H7 (cell line): Measurements from ENCODE around the gene SLC26A2. TPM values are rescaled to one million over a fixed set of nuclear protein-coding genes. Genes with fewer than 3 reads are reported as not detected.

ENCODE experiments used
- DNase-seq: peaks from one replicate; pipeline ENCODE4 v3.0.0; 2012
- H3K27me3 ChIP-seq: 2 replicates; pipeline ENCODE4 v1.6.0; 2011; ENCODE audit warnings: mild to moderate bottlenecking, low read length; ENCODE audit not compliant: control insufficient read depth, insufficient read depth
- H3K36me3 ChIP-seq: replicated peaks from 2 replicates; pipeline ENCODE4 v1.5.1; 2011; ENCODE audit warnings: low read length; ENCODE audit not compliant: control insufficient read depth, insufficient read depth
- H3K4me3 ChIP-seq: 2 replicates; pipeline ENCODE4 v1.5.1; 2011; ENCODE audit warnings: low read depth, mild to moderate bottlenecking, control low read depth, low read length, moderate library complexity; ENCODE audit not compliant: insufficient read depth
- total RNA-seq: library from RNA; depleted of rRNA; stranded (reverse); fragments of >200 nt; shearing (Covaris generic); gene quantifications from 2 replicates; pipeline ENCODE4 v1.2.3, GENCODE V29; 2014; rRNA removed

The SLC26A2 gene
- total RNA-seq, result 6.1 and 6.7 TPM in 2 replicates

DNA sequence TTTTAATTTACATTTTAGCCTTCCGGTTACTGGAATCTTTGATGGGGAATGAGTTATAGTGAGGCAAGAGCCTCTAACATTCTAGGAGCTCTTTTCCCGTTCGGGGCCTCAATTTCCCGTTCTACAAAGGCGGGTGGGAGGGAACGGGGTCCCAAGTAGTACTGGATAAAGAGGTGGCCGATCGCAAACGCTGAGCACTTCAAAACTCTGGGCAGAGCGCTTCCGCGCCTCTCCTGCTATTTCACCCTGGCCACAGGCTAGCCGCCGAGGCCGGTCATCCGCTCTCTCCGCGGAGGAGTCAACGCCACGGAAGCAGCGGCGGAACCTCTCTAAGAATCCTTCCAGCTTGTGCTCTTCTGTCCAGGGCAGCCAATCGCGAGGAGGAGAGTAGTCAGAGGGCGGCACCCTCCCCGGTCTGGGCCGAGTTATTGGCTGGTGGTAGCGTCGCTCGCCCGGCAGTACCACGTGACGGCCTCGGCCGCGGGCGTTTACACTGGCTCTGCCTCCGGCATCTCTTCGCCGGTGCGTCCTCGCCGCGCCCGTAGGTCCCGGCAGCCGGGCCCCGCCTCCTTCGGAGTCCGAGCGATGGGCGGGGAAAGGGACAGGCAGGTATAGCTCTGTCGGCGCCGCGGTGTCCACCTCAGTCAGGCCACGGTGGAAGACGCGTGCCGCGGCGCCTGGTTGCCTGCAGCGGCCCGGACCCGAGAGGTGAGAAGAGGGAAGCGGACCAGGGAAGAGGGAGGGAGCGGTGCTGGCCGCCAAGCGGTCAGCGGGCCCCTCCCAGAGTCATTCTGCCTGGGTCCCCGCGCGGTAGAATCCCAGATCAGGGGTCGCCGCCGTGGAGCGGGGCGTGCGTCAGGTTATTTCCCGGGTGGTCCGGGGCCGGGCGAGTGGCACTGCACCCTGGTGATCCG lies at the start of gene SLC26A2:
Gene SLC26A2 (plus strand): TSS at position 487 of the 914 bp plus-strand sequence. CDS start 16,895 bp downstream, outside the sequence.
- DNase-seq, result peak; percentile 98
- Histone ChIP-seq H3K4me3 (peak within 1 kb of the TSS; percentile 84), H3K36me3 (no peaks in the 10 kb centered on the region), H3K27me3 (no peaks in the 10 kb centered on the region; the same call in 1 of the 2 replicates)

DNA sequence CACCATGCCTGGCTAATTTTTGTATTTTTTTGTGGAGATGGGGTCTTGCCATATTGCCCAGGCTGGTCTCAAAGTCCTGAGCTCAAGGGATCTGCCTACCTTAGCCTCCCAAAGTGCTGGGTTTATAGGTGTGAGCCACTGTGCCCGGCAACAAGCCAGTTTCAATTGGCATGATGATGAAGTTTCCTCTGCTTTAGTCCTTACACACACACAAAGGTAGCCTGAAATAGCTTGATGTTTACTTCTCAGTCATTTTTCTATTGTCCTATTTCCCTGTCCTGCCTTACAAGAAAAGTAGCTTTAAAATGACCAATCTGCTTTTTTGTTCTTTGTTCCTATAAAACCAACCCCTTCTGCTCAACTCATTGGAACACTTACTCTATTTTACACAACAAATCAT lies 49.5 kb upstream of the SLC26A2 start:
- no peak for DNase-seq
- Histone ChIP-seq H3K27me3 (no peaks in the 10 kb centered on the region), H3K36me3 (no peaks in the 10 kb centered on the region), H3K4me3 (no peak overlapping the region)

DNA sequence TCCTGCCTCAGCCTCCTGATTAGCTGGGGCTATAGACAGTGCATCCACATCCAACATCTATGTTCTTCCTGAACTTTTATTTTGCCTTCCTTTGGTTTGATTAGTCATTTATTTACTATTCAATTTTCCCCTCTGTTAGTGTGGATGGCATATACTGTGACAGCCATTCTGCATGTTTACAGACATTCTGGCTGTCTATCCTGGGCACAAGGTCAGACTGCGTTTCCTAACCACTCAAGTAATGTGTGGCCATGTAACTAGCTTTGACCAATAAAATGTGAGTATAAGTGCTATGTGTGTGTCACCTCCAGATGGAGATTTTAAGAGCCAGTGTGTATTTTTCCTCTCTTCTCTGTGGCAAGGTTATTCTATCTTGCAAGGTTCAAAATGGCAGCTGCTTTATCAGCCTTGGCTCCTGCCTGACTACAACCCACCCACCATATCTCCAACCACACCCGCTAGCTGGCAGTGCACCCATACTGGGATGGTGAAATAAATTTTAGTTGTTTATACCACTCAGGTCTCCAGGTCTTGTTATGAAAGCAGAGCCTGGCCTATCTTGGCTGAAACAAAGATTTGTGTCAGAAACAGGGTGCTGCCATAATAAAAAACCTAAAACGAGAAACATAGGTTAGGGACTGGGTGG lies 48.2 kb upstream of the SLC26A2 start:
- Histone ChIP-seq H3K27me3 (no peaks in the 10 kb centered on the region), H3K4me3 (no peak overlapping the region), H3K36me3 (no peaks in the 10 kb centered on the region)
- no peak for DNase-seq

DNA sequence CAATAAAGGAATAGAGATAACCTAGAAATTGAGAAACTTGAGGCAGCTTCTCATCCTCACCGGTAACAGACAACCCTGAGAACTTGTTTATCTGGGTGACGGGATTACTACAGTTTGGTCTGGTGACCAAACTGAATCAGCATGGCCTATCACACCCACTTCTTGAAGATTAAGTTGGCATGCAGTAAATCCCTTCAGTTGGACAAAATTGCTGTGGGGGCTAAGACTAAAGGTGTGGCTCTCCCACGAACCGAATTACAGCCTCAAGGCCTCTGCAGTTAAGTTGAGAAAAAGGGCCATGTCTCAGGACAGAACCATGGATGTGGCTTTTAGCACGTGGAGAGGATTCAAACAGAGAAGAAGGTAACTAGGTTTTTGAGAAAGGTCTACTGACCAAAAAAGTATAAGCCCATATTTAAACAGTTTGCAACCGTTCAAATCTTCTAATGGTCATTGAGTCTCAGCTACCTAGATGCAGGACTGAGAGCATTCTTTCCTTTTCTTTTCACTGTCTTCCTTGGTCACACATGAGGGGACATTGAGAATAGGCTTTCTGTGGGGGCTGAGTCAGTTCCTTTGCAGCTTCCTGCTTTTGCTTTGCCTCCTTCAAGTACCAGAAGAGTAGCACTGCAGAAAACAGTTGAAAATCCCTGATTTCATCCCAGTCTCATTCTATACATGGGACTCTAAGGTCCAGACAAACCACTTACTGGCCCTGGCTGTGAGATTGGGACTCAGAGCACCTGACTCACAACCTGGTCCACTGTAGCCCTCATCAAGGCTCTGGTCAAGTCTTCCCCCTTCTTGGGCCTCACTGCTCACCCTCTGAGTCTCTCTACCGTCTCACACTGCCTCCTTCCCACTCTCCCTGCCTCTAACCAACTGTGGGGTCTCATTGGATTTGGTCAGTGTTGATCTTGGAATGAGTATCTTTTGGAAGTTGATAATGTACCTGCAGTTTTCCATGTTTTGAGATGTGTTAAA lies 46.8 kb upstream of the SLC26A2 start:
- H3K27me3 ChIP-seq, result no peaks in the 10 kb centered on the region
- no peak overlapping the region for H3K4me3 ChIP-seq
- no peak for DNase-seq

DNA sequence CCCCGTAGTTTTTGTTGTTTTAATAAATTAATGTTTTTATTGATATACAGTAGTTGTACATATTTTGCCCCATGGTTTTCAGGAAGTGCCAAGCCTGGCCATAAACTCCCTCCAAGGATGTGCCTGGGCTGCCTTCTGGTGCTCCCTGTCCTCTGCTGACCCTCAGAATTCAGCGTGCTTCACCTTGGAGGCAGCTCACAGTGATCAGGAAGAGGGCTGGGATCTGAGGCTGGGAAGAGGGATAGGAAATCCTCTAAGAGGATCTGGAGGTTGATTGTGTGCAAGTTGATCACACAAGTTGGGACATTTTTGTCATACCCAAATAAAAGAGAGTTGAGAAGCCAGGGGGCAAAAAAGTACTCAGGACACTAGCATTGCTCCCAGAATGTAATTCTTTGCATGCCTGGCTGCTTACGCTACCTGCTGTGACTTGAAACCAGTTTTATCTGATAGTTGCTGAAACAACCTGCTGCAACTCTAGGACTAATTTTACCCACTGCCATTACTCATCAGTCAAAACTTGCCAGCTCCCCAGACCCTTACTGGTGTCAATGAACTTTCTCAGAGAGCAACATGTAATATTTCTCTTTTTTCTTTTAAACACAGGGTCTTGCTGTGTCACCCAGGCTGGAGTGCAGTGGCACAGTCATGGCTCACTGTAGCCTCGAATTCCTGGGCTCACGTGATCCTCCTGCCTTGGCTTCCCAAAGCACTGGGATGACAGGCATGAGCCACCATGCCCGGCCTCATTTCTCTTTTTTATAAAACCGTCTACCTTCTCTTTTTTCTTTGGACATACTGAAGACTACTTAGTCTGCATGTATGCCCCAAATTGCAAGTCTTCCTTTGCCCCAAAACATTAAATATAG lies 44.9 kb upstream of the SLC26A2 start:
- Histone ChIP-seq H3K36me3 (no peaks in the 10 kb centered on the region), H3K27me3 (no peaks in the 10 kb centered on the region), H3K4me3 (no peak overlapping the region)
- DNase-seq, result no peak

More for the DNA sequence above, 46.8 kb upstream of the SLC26A2 start:
- H3K36me3 ChIP-seq, result no peaks in the 10 kb centered on the region

DNA sequence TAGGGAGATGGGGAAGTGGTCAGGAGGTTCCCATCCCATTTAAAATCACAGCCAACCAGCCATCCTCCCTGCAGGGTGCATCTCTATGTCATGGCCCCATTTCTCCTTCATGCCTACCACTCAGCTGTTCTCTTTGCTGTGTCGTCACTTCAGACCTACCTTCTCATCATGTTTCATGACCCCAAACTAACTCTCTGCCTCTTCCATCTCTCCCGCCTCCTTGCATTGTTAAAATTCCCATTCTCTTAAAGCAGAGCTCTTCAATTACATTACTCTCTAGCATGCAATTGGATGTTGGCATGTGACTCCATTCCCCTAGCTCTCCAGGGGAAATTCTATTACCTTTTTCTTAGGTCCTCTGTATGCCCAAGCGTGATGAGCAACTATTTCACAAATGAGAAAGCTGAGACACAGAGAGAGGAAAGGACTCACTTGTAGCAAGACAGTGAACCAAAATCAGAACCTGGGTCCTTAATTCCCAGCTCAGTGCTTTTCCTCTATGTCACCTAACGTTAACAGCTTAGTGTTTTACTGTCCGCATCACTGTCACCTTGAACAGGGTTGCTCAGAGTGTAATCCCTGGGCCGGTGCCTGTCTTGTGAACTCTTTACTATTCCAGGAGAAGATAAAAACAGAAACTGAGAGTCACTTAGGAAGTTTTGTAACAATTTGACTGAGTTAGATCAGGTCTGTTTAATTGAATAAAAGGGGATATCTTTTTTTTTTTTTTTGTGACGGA lies 44.1 kb upstream of the SLC26A2 start:
- H3K36me3 ChIP-seq, result no peaks in the 10 kb centered on the region
- no peak overlapping the region for H3K4me3 ChIP-seq
- no peak for DNase-seq
- no peaks in the 10 kb centered on the region for H3K27me3 ChIP-seq

DNA sequence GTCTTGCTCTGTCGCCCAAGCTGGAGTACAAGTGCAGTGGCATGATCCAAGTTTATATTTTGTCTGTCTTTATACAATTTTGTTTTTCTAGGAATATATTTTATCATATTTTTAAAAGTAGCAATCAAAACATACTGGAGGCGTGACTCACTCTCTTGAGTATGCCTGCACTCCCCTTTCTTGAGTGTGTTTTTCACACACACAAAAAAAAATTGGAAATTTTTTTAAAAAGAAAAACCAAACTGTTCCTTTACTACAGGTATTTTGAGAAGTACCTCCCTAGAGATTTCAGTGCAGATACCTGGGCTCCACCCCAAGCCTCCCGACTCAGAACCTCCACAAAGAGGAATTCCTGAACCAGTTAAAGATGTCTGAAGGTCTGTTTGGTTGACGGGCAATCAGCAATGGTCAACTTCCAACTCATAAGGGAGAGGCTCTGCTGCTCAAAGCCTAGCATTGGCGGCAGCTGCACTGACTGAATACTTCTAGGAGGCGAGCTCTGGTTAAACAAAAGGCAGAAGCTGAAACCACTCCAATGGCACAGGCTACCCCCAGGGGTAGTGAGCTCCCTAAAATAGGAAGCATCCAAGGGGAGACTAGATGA lies 43.4 kb upstream of the SLC26A2 start:
- no peaks in the 10 kb centered on the region for H3K36me3 ChIP-seq
- no peak for DNase-seq
- no peak overlapping the region for H3K4me3 ChIP-seq
- H3K27me3 ChIP-seq, result no peaks in the 10 kb centered on the region

DNA sequence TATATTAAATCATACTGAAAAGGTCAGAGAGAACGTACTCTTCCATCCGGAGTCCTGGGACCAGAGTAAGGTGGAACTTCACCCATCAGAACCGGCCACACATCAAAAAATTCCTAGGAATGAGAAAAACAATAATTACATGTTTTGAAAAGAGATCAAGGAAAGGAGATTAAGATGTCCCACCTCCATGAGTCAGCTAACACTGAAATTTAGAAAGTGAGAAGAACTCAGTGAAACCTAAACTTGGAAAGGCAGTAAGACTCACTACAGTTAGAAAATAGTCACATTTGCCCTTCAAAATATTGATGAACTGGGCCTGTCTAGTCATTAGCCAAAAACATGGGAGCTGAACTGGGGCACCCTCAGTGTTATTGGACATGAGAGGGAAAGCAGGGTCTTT lies 39.0 kb upstream of the SLC26A2 start:
- no peaks in the 10 kb centered on the region for H3K36me3 ChIP-seq
- no peak overlapping the region for H3K4me3 ChIP-seq
- H3K27me3 ChIP-seq, result no peaks in the 10 kb centered on the region
- DNase-seq, result no peak

DNA sequence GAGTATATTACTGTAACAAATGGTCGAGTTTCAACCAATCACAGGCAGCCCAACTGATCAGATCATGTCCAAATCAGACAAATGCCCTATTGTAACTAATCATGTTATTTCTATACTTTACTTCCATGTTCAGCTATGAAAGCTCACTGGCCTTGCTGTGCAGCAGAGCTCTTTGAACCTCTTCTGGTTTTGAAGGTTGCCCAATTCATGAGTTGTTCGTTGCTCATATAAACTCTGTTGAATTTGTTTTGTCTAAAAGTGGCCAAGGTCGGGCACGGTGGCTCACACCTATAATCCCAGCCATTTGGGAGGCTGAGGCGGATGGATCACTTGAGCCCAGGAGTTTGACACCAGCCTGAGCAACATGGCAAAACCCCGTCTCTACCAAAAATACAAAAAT lies 37.6 kb upstream of the SLC26A2 start:
- no peak for DNase-seq
- H3K4me3 ChIP-seq, result no peak overlapping the region
- H3K27me3 ChIP-seq, result no peaks in the 10 kb centered on the region

DNA sequence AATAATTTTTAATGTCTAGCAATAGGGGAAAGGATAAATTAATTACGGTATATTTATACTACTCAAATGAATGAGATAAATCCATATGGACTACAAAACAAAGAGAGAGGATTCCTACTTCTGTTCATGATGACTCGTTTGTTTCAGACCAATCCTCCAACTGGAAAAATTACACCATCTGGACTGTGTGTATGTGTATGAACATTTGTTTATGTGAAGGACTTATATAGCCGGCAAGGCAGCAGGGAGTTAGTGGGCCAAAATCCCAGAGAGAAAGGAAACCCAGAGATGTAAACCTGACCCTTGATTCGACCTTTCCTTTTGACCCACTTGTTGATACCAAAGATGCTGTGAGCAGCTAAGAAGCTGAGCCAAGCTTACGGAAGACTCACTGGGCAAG lies 36.1 kb upstream of the SLC26A2 start:
- no peaks in the 10 kb centered on the region for H3K27me3 ChIP-seq
- no peaks in the 10 kb centered on the region for H3K36me3 ChIP-seq
- DNase-seq, result no peak
- H3K4me3 ChIP-seq, result no peak overlapping the region

More for the DNA sequence above, 37.6 kb upstream of the SLC26A2 start:
- no peaks in the 10 kb centered on the region for H3K36me3 ChIP-seq

DNA sequence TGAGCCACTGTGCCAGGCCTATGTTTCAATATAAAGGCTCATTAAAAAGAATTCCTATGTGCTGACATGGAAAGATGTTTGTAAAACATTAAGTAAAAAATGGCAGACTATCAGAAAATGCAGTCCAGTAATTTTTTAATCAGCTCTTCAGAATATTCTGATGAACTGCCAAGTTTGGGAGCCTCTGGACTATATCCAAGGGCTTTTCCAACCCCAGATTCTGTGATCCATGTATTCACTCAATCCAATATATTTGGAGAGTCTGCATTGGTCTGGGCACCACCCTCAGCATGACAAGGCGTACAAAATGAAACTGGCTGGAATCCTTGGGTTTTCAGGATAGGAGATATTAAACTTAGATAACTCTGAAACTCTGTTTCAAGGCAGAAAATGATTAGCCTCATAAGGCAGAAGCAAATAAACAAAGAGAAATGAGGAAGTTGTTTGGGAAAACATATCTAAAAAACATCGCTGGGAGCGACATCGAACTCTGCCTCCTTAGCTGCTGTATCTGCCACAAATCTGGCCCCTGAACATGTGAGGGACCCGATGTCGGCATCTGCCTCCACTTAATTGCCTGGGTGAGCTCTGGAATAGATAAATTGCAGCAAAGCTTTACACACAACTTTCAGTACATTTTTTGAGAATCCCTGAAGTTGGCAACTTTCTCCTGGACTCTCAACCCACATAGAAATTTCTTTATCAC lies 30.4 kb upstream of the SLC26A2 start:
- H3K4me3 ChIP-seq, result no peak overlapping the region
- no peaks in the 10 kb centered on the region for H3K36me3 ChIP-seq
- DNase-seq, result no peak
- no peaks in the 10 kb centered on the region; the same call in 1 of the 2 replicates for H3K27me3 ChIP-seq
